Liver (tissue), 9 donors: ENCODE measurements around the gene KRTAP5-4. TPM values are rescaled to one million over a fixed set of nuclear protein-coding genes. Genes with fewer than 3 reads are reported as not detected.
"Not testable (repeated sequence)": the region's sequence is repeated elsewhere in the genome, so short reads cannot be mapped to it uniquely, and the experiment has no call there.

ENCODE experiments used
- DNase-seq: peaks from one replicate; pipeline ENCODE4 v3.0.0-alpha.2; 2017; ENCODE audit warnings: low spot score
- H3K27ac ChIP-seq, 2 donors: one replicate each; pipeline ENCODE4 v1.7.0; 2013; ENCODE audit warnings: inconsistent platforms in 2 of 2, low read length in 2 of 2, control low read depth in 1 of 2, low read depth in 1 of 2, mild to moderate bottlenecking in 1 of 2
- H3K27me3 ChIP-seq, 4 donors: one replicate each; pipeline versions ENCODE4 v1.6.1 to v1.7.0; 2013; ENCODE audit warnings: low read length in 3 of 4, inconsistent platforms in 1 of 4, mild to moderate bottlenecking in 1 of 4, moderate library complexity in 1 of 4; ENCODE audit not compliant: control insufficient read depth in 4 of 4, insufficient read depth in 4 of 4
- H3K36me3 ChIP-seq, 4 donors: one replicate each; pipeline versions ENCODE4 v1.6.1 to v1.7.0; 2013; ENCODE audit warnings: low read length in 3 of 4, mild to moderate bottlenecking in 3 of 4, low read depth in 1 of 4, moderate library complexity in 1 of 4; ENCODE audit not compliant: control insufficient read depth in 4 of 4, insufficient read depth in 3 of 4
- H3K4me1 ChIP-seq, 4 donors: one replicate each; pipeline versions ENCODE4 v1.6.1 to v1.7.0; 2013; ENCODE audit warnings: low read length in 3 of 4, mild to moderate bottlenecking in 3 of 4, moderate library complexity in 1 of 4; ENCODE audit not compliant: control insufficient read depth in 4 of 4, insufficient read depth in 4 of 4
- H3K4me3 ChIP-seq, 3 donors: one replicate each; pipeline versions ENCODE4 v1.6.1 to v1.7.0; 2013; ENCODE audit warnings: low read length in 3 of 3, control low read depth in 1 of 3, low read depth in 1 of 3, mild to moderate bottlenecking in 1 of 3
- H3K9ac ChIP-seq, 2 donors: one replicate each; pipeline ENCODE4 v1.7.0; 2013; ENCODE audit warnings: low read length in 2 of 2, mild to moderate bottlenecking in 2 of 2, moderate library complexity in 2 of 2, control low read depth in 1 of 2, low read depth in 1 of 2
- H3K9me3 ChIP-seq, 4 donors: one replicate each; pipeline versions ENCODE4 v1.6.1 to v1.7.0; 2013; ENCODE audit warnings: low read length in 3 of 4; ENCODE audit not compliant: control insufficient read depth in 4 of 4
- EGR1 ChIP-seq, 2 donors: IDR thresholded peaks; 2 replicates each; pipeline ENCODE4 v1.6.1; 2016 to 2018; ENCODE audit warnings: antibody characterized with exemption in 2 of 2, low read depth in 2 of 2
- FOXA1 ChIP-seq: IDR thresholded peaks from 2 replicates; pipeline ENCODE4 v1.6.1; 2016; ENCODE audit warnings: antibody characterized with exemption
- FOXA2 ChIP-seq: IDR thresholded peaks from 2 replicates; pipeline ENCODE4 v1.6.1; 2016; ENCODE audit warnings: antibody characterized with exemption
- GABPA ChIP-seq, 2 donors: IDR thresholded peaks in 1 of 2; conservative IDR thresholded peaks in 1 of 2; 2 replicates each; pipeline ENCODE4 v1.6.1; 2016; ENCODE audit warnings: antibody characterized with exemption in 2 of 2, mild to moderate bottlenecking in 1 of 2, moderate library complexity in 1 of 2
- HNF4A ChIP-seq, 2 donors: conservative IDR thresholded peaks; 2 replicates each; pipeline ENCODE4 v1.6.1; 2016; ENCODE audit warnings: antibody characterized with exemption in 2 of 2, mild to moderate bottlenecking in 2 of 2
- HNF4G ChIP-seq: IDR thresholded peaks from 2 replicates; pipeline ENCODE4 v1.6.1; 2016; ENCODE audit warnings: antibody characterized with exemption
- JUND ChIP-seq, 2 donors: IDR thresholded peaks; 2 replicates each; pipeline ENCODE4 v1.6.1; 2016; ENCODE audit warnings: antibody characterized with exemption in 2 of 2
- NR2F2 ChIP-seq: IDR thresholded peaks from 2 replicates; pipeline ENCODE4 v1.6.1; 2016; ENCODE audit warnings: antibody characterized with exemption
- RAD21 ChIP-seq, 2 donors: IDR thresholded peaks; 2 replicates each; pipeline ENCODE4 v1.6.1; 2016; ENCODE audit warnings: antibody characterized with exemption in 2 of 2, mild to moderate bottlenecking in 2 of 2
- REST ChIP-seq: IDR thresholded peaks from 2 replicates; pipeline ENCODE4 v1.6.1; 2016; ENCODE audit warnings: antibody characterized with exemption, mild to moderate bottlenecking
- RXRA ChIP-seq, 2 donors: IDR thresholded peaks; 2 replicates each; pipeline ENCODE4 v1.6.1; 2017 to 2018; ENCODE audit warnings: antibody characterized with exemption in 2 of 2, mild to moderate bottlenecking in 1 of 2
- SP1 ChIP-seq: IDR thresholded peaks from 2 replicates; pipeline ENCODE4 v1.6.1; 2018; ENCODE audit warnings: antibody characterized with exemption, mild to moderate bottlenecking
- TAF1 ChIP-seq: conservative IDR thresholded peaks from 2 replicates; pipeline ENCODE4 v1.6.1; 2016; ENCODE audit warnings: antibody characterized with exemption, mild to moderate bottlenecking
- YY1 ChIP-seq: IDR thresholded peaks from 2 replicates; pipeline ENCODE4 v1.6.1; 2016; ENCODE audit warnings: antibody characterized with exemption, mild to moderate bottlenecking
- WGBS: extraction: QIAGEN DNeasy Blood & Tissue Kit; methylation state at CpG from one replicate; pipeline ENCODE4 v1.1.7; 2013; 5-methylcytosine and 5-hydroxymethylcytosine counted together
- polyA plus RNA-seq, 2 donors: library from polyadenylated mRNA; stranded (reverse) in 1 of 2; unstranded in 1 of 2; fragments of 200-250 nt in 1 of 2; fragments of >200 nt in 1 of 2; fragmentation: Nextera tagmentation in 1 of 2; extraction: Ambion mirVana in 1 of 2; gene quantifications; one replicate each; pipeline versions ENCODE4 v1.2.1 to v1.2.3, GENCODE V29; 2013 to 2015
- total RNA-seq, 2 donors: library from RNA; depleted of rRNA; stranded (reverse); fragments of >200 nt; gene quantifications; one replicate each; pipeline ENCODE4 v1.2.3, GENCODE V29; 2014
- TF ChIP-seq, protein P1 (sequence below): IDR thresholded peaks from 2 replicates; pipeline ENCODE4 v1.6.1; 2016; ENCODE audit warnings: antibody characterized with exemption
- TF ChIP-seq, protein P2 (sequence below): fragments of 150-350 bp; IDR thresholded peaks from 2 replicates; pipeline ENCODE4 v1.5.1; 2017; ENCODE audit warnings: improper control_type of control experiment, low read depth, low read length; ENCODE audit not compliant: missing input control
- TF ChIP-seq, protein P3 (sequence below): IDR thresholded peaks from 2 replicates; pipeline ENCODE4 v1.6.1; 2016; ENCODE audit warnings: antibody characterized with exemption
- TF ChIP-seq, protein P4 (sequence below): IDR thresholded peaks from 2 replicates; pipeline ENCODE4 v1.6.1; 2016; ENCODE audit warnings: antibody characterized with exemption
- donor health status: healthy.
- donor health status: healthy.
- donor health status: healthy.
- donor health status: healthy.
- donor health status: healthy.

The KRTAP5-4 gene
- total and polyA plus RNA-seq, 4 donors = not detected

- H3K36me3 ChIP-seq = no peaks in the 10 kb centered on the region
- H3K4me1 ChIP-seq = peaks cover 0 to 5% (median 0%) of the 10 kb centered on the region in 4 donors
- DNase-seq = no peak
- TF ChIP-seq JUND (IDR thresholded peaks at IDR 0.05) (no peak), RAD21 (IDR thresholded peaks at IDR 0.05) (no peak), RXRA (IDR thresholded peaks at IDR 0.05) (no peak), REST (no peak), FOXA2 (no peak), TAF1 (no peak), HNF4G (no peak), GABPA (IDR thresholded peaks at IDR 0.05 in 1 of 2, conservative IDR thresholded peaks at IDR 0.05 in 1 of 2) (no peak), FOXA1 (no peak), YY1 (no peak), NR2F2 (no peak), HNF4A (conservative IDR thresholded peaks at IDR 0.05) (no peak), EGR1 (IDR thresholded peaks at IDR 0.05; ENCODE audit: low read depth in 2 of 2) (no peak), SP1 (no peak)
- TF ChIP-seq, protein P1, sequence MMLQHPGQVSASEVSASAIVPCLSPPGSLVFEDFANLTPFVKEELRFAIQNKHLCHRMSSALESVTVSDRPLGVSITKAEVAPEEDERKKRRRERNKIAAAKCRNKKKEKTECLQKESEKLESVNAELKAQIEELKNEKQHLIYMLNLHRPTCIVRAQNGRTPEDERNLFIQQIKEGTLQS = no peak
- TF ChIP-seq, protein P2, sequence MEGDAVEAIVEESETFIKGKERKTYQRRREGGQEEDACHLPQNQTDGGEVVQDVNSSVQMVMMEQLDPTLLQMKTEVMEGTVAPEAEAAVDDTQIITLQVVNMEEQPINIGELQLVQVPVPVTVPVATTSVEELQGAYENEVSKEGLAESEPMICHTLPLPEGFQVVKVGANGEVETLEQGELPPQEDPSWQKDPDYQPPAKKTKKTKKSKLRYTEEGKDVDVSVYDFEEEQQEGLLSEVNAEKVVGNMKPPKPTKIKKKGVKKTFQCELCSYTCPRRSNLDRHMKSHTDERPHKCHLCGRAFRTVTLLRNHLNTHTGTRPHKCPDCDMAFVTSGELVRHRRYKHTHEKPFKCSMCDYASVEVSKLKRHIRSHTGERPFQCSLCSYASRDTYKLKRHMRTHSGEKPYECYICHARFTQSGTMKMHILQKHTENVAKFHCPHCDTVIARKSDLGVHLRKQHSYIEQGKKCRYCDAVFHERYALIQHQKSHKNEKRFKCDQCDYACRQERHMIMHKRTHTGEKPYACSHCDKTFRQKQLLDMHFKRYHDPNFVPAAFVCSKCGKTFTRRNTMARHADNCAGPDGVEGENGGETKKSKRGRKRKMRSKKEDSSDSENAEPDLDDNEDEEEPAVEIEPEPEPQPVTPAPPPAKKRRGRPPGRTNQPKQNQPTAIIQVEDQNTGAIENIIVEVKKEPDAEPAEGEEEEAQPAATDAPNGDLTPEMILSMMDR = no peak
- TF ChIP-seq, protein P3, sequence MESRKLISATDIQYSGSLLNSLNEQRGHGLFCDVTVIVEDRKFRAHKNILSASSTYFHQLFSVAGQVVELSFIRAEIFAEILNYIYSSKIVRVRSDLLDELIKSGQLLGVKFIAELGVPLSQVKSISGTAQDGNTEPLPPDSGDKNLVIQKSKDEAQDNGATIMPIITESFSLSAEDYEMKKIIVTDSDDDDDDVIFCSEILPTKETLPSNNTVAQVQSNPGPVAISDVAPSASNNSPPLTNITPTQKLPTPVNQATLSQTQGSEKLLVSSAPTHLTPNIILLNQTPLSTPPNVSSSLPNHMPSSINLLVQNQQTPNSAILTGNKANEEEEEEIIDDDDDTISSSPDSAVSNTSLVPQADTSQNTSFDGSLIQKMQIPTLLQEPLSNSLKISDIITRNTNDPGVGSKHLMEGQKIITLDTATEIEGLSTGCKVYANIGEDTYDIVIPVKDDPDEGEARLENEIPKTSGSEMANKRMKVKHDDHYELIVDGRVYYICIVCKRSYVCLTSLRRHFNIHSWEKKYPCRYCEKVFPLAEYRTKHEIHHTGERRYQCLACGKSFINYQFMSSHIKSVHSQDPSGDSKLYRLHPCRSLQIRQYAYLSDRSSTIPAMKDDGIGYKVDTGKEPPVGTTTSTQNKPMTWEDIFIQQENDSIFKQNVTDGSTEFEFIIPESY = no peak
- TF ChIP-seq, protein P4, sequence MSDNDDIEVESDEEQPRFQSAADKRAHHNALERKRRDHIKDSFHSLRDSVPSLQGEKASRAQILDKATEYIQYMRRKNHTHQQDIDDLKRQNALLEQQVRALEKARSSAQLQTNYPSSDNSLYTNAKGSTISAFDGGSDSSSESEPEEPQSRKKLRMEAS = no peak
- H3K4me3 ChIP-seq = no peak overlapping the region
- no peak overlapping the region for H3K9ac ChIP-seq
- WGBS = 73% methylated on average over 6 of the region's 6 CpGs
- no peak overlapping the region for H3K27ac ChIP-seq
- H3K27me3 ChIP-seq = no peaks in the 10 kb centered on the region
- H3K9me3 ChIP-seq = no peaks in the 10 kb centered on the region
Measured at GRCh38 chr11:1598816-1599215, 23.1 kb downstream of the KRTAP5-4 start.

- not testable (repeated sequence) for H3K27ac ChIP-seq, H3K27me3 ChIP-seq, H3K36me3 ChIP-seq, H3K4me3 ChIP-seq, DNase-seq, H3K9me3 ChIP-seq, H3K4me1 ChIP-seq, H3K9ac ChIP-seq
- WGBS = 83% methylated on average over 3 of the region's 3 CpGs
Measured at GRCh38 chr11:1598406-1598805, 23.5 kb downstream of the KRTAP5-4 start.
